Endothelial cell of umbilical vein (primary cell): Measurements from ENCODE around the gene WDR5. TPM values are rescaled to one million over a fixed set of nuclear protein-coding genes. Genes with fewer than 3 reads are reported as not detected.

ENCODE experiments used
- BruUV-seq: library from RNA; stranded (reverse); fragments of 400-500 nt; replicated peaks from 2 replicates; lab custom pipeline; 2021; lab: Mats Ljungman, UMichigan
- CTCF ChIA-PET: fragments of 300-600, 350-600 bp; sonication (Branson Sonifier 250); formaldehyde crosslinking; loops from one replicate; lab custom pipeline; 2021; ENCODE audit warnings: antibody characterized with exemption, inconsistent platforms; lab: Charles Lee
- POLR2A ChIA-PET: fragments of 300-600, 350-600 bp; sonication (Branson Sonifier 250); formaldehyde crosslinking; loops from one replicate; lab custom pipeline; 2021; ENCODE audit warnings: antibody characterized with exemption, inconsistent platforms; lab: Charles Lee
- DNase-seq: peaks from one replicate; pipeline ENCODE4 v3.0.0-alpha.2; 2011; ENCODE audit warnings: low read depth, low spot score
- FAIRE-seq: peaks from 2 replicates; lab custom pipeline; 2011; peaks lifted over from hg19 to GRCh38; lab: Jason Lieb, UNC
- H2AFZ ChIP-seq: 2 replicates; pipeline ENCODE4 v1.6.0; 2012; ENCODE audit warnings: low read depth, low read length, control low read depth, inconsistent platforms
- H3K27ac ChIP-seq: 2 replicates; pipeline ENCODE4 v1.5.1; 2011; ENCODE audit warnings: low read depth, mild to moderate bottlenecking, control low read depth, low read length, moderate library complexity; ENCODE audit not compliant: insufficient read depth
- H3K27me3 ChIP-seq, 2 experiments: 2 replicates each; pipeline versions ENCODE4 v1.6.0 to v1.6.1; 2011; ENCODE audit warnings: low read length in 2 of 2, mixed read lengths in 1 of 2; ENCODE audit not compliant: control insufficient read depth in 2 of 2, insufficient read depth in 2 of 2
- H3K36me3 ChIP-seq, 2 experiments: 2 replicates in 1 of 2; 3 replicates in 1 of 2; pipeline ENCODE4 v1.5.1; 2011; ENCODE audit warnings: low read length in 2 of 2, mild to moderate bottlenecking in 1 of 2, moderate library complexity in 1 of 2; ENCODE audit not compliant: control insufficient read depth in 2 of 2, insufficient read depth in 2 of 2; ENCODE audit errors: extremely low read depth in 1 of 2
- H3K4me1 ChIP-seq: 3 replicates; pipeline ENCODE4 v1.5.1; 2011; ENCODE audit warnings: mild to moderate bottlenecking, low read length; ENCODE audit not compliant: control insufficient read depth, insufficient read depth; ENCODE audit errors: extremely low read depth
- H3K4me2 ChIP-seq: 2 replicates; pipeline ENCODE4 v1.6.1; 2011; ENCODE audit warnings: low read length, control low read depth, mixed read lengths; ENCODE audit not compliant: insufficient read depth
- H3K4me3 ChIP-seq, 3 experiments: fragments of 200-600 bp in 1 of 3; sonication (generic), shearing (Covaris generic) in 1 of 3; replicated peaks in 1 of 3; 2 replicates each; pipeline ENCODE4 v1.5.1; 2011 to 2016; ENCODE audit warnings: control low read depth in 3 of 3, low read length in 3 of 3, mild to moderate bottlenecking in 2 of 3, inconsistent platforms in 1 of 3, low read depth in 1 of 3, moderate library complexity in 1 of 3; ENCODE audit not compliant: insufficient read depth in 1 of 3
- H3K79me2 ChIP-seq: 2 replicates; pipeline ENCODE4 v1.6.0; 2012; ENCODE audit warnings: low read length, inconsistent platforms; ENCODE audit not compliant: control insufficient read depth, insufficient read depth
- H3K9ac ChIP-seq: replicated peaks from 2 replicates; pipeline ENCODE3; 2011; ENCODE audit warnings: low read length, control low read depth; ENCODE audit not compliant: insufficient read depth; ENCODE audit errors: extremely low read depth
- H3K9me1 ChIP-seq: replicated peaks from 3 replicates; pipeline ENCODE4 v1.6.0; 2011; ENCODE audit warnings: mild to moderate bottlenecking, low read length; ENCODE audit not compliant: control insufficient read depth, insufficient read depth; ENCODE audit errors: extremely low read depth
- H3K9me3 ChIP-seq: replicated peaks from 2 replicates; pipeline ENCODE4 v1.5.1; 2012; ENCODE audit warnings: low read length, inconsistent platforms; ENCODE audit not compliant: control insufficient read depth, insufficient read depth
- H4K20me1 ChIP-seq: replicated peaks from 2 replicates; pipeline ENCODE3; 2011; ENCODE audit warnings: mild to moderate bottlenecking, low read length; ENCODE audit not compliant: control insufficient read depth, insufficient read depth; ENCODE audit errors: extremely low read depth
- CTCF ChIP-seq, 2 donors: IDR thresholded peaks; 1 replicate in 1 of 2; 2 replicates in 1 of 2; pipeline ENCODE4 v1.5.1; 2011; ENCODE audit warnings: low read length in 2 of 2, mild to moderate bottlenecking in 2 of 2, moderate library complexity in 2 of 2, control low read depth in 1 of 2, inconsistent platforms in 1 of 2, low read depth in 1 of 2; ENCODE audit not compliant: insufficient read depth in 1 of 2; ENCODE audit errors: extremely low read depth in 1 of 2
- EZH2 ChIP-seq: IDR thresholded peaks from 2 replicates; pipeline ENCODE4 v1.6.1; 2012; ENCODE audit warnings: borderline replicate concordance, low read depth, mild to moderate bottlenecking, moderate library complexity, low read length, inconsistent platforms; ENCODE audit not compliant: severe bottlenecking
- FOS ChIP-seq: IDR thresholded peaks from 2 replicates; pipeline ENCODE4 v1.6.1; 2011; ENCODE audit warnings: mild to moderate bottlenecking, low read length, moderate library complexity, borderline replicate concordance; ENCODE audit not compliant: insufficient read depth
- GATA2 ChIP-seq: IDR thresholded peaks from 2 replicates; pipeline ENCODE4 v1.7.0; 2011; ENCODE audit warnings: low read depth, mild to moderate bottlenecking, moderate library complexity, mixed read lengths, low read length; ENCODE audit not compliant: insufficient read length, insufficient read depth
- JUN ChIP-seq: IDR thresholded peaks from 2 replicates; pipeline ENCODE4 v1.6.1; 2011; ENCODE audit warnings: borderline replicate concordance, low read depth; ENCODE audit not compliant: insufficient read length, insufficient read depth
- MAX ChIP-seq: IDR thresholded peaks from 2 replicates; pipeline ENCODE4 v1.6.1; 2011; ENCODE audit not compliant: insufficient read depth, insufficient read length
- MYC ChIP-seq: IDR thresholded peaks from one replicate; pipeline ENCODE4 v1.6.1; 2011; ENCODE audit warnings: mild to moderate bottlenecking, low read depth, low read length
- POLR2A ChIP-seq: IDR thresholded peaks from 2 replicates; pipeline ENCODE4 v1.6.1; 2012; ENCODE audit warnings: low read depth, mild to moderate bottlenecking, control low read depth, low read length
- POLR2AphosphoS5 ChIP-seq: IDR thresholded peaks from 2 replicates; pipeline ENCODE4 v1.6.1; 2012; ENCODE audit warnings: low read depth, mild to moderate bottlenecking, control low read depth, low read length, moderate library complexity; ENCODE audit not compliant: insufficient read depth
- dilution Hi-C: fragments of 300-500 bp; cut with MboI; formaldehyde crosslinking; loops from one replicate; pipeline ENCODE4 v1.15.0; 2019; ENCODE audit warnings: low sequenced_read_pairs; ENCODE audit not compliant: extremely low pct_ligation_motif_present
- intact Hi-C: fragments of 100-400 bp; cut with micrococcal nuclease; formaldehyde crosslinking; loops from one replicate; pipeline ENCODE4 v1.10.0; 2022
- polyA plus RNA-seq, 4 experiments: library from polyadenylated mRNA; depleted of rRNA in 3 of 4; stranded (reverse) in 3 of 4; unstranded in 1 of 4; fragments of >200 nt; gene quantifications; 2 replicates each; pipeline versions ENCODE4 v1.2.1 to v1.2.3, GENCODE V29; 2011 to 2012; ENCODE audit warnings: missing spikeins in 1 of 4
- total RNA-seq: library from RNA; stranded (reverse); gene quantifications from 2 replicates; pipeline ENCODE4 v1.2.3, GENCODE V29; 2021

WDR5 gene
- total and polyA plus RNA-seq, 2 donors (not counting 3 experiments of a cell fraction or from before 2014, with no cell fraction given): 32.1 to 42.5 TPM

GRCh38 chr9:134156564-134157377 lies 20.9 kb downstream of the WDR5 start:
- Histone ChIP-seq H3K4me1 (no peaks in the 10 kb centered on the region), H3K9me1 (no peaks in the 10 kb centered on the region), H3K4me3 (no peak overlapping the region), H3K9ac (no peak overlapping the region), H4K20me1 (no peaks in the 10 kb centered on the region), H2AFZ (no peak overlapping the region), H3K27me3 (no peaks in the 10 kb centered on the region), H3K36me3 (peaks cover 14 to 50% of the 10 kb centered on the region in 2 experiments), H3K9me3 (no peaks in the 10 kb centered on the region), H3K27ac (no peak overlapping the region), H3K79me2 (no peaks in the 10 kb centered on the region), H3K4me2 (no peak overlapping the region)
- dilution Hi-C loops (no loop called here), intact Hi-C loops (no loop called here)
- CTCF ChIA-PET: no interaction called here
- no TSS peak for BruUV-seq
- POLR2A ChIA-PET: no interaction called here
- no peak for TF ChIP-seq POLR2A
- TF ChIP-seq FOS: no peak
- TF ChIP-seq JUN: no peak
- TF ChIP-seq MYC: no peak
- TF ChIP-seq POLR2AphosphoS5: no peak
- no peak for TF ChIP-seq CTCF (IDR thresholded peaks at IDR 0.05; ENCODE audit: extremely low read depth in 1 of 2, insufficient read depth in 1 of 2, low read depth in 1 of 2, low read length in 2 of 2)
- no peak for TF ChIP-seq MAX
- no peak for TF ChIP-seq EZH2
- TF ChIP-seq GATA2: no peak
- DNase-seq (no peak), FAIRE-seq (no peak)
